Measurements from ENCODE around the gene ACTR8. TPM values are rescaled to one million over a fixed set of nuclear protein-coding genes. Genes with fewer than 3 reads are reported as not detected.

The ACTR8 gene
- polyA plus RNA-seq, 3 donors, result 41.8 to 46.7 (median 46.3) TPM

DNA sequence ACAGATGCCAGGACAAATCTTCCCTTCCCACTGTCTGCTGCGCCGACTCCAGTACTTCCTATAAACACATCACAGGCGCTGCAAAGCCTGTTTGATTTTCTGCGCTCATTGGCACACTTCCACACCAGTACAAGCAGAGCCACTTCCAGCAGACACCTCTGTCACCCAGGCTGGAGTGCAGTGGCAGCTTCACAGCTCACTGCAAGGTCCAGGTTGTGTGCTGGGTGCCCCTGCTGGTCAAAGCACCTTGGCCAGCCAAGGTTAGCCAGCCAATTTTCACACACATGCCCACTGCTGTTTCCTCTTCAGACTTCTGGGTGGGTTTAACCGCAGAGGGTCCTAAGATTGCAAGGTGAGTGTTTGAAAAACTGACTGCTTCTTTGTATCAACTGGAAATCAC lies 40.7 kb downstream of the ACTR8 start:
- no peak for DNase-seq

DNA sequence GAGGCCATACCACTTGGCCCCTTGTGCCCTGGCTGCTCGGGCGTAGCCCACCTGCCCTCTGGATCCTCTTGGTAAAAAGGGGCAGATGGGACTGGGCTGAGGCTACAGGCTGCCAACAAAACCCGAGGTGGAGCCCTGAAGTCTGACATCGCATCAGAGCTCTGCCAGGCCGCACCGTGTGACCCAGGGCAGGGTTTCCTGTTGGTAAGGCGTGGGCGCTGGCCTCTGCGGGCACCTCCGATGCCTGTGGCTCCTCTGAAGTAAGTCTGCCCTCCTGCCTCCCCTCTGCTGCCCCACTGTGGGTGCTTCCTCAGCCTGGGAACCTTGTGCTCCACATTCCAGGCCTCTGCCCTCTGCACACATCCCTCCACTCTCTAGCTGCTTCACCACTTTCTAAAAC lies 44.6 kb downstream of the ACTR8 start:
- no peak for DNase-seq

DNA sequence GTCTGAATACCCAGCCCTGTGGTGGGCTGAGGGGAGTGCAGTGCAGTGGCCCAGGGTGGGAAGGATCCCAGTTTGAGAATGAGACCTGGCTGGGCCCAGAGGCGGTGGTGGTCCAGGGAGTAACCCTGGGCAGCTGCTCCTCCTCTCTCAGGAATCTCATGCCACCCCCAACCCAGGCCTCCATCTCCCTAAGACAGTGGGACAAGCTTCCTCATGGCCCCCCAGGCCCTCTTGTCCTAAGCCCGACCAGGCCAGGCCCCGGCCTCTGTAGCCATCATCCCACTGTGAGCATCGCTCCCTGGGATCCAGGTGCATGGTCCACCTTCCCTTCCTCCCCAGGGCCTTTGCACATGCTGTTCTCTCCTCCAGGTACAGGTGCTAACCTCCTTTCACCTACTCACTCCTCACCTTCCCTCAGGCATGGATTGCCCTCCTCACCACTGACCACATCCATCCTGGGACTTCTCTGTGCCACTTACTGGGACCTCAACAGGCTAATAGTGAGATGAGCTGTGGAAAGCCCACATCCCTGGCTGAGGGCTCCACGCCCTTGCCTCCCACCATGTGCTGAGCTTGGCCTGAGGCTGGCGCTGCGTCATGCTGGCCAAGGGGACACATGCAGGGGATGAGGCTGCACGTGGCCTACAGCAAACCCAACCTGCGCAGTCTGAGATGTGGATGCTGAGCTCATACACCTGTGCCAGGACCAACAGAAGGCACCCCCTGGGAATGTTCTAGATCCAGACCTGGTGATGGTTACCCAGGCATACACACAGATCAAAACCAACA lies 45.7 kb downstream of the ACTR8 start:
- DNase-seq, result no peak

DNA sequence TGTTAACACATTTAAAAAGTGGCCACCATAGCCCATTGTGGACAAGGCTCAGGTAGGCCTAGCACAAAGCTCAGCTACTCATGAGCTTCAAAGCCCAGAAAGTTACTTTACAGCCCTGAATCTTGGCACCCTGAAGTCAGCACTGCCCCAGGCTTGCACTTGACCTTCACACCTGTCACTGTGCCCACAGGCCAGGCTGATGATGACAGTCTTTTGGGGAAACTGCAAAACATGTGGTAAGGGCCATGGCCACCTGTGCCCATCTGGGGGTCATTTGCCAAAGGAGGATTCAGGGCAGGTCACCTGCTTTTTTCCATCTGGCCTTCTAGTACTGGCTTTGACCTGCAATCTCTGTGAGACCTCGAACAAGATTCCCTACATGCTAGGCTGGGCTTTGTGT lies 46.7 kb downstream of the ACTR8 start:
- DNase-seq, result no peak

DNA sequence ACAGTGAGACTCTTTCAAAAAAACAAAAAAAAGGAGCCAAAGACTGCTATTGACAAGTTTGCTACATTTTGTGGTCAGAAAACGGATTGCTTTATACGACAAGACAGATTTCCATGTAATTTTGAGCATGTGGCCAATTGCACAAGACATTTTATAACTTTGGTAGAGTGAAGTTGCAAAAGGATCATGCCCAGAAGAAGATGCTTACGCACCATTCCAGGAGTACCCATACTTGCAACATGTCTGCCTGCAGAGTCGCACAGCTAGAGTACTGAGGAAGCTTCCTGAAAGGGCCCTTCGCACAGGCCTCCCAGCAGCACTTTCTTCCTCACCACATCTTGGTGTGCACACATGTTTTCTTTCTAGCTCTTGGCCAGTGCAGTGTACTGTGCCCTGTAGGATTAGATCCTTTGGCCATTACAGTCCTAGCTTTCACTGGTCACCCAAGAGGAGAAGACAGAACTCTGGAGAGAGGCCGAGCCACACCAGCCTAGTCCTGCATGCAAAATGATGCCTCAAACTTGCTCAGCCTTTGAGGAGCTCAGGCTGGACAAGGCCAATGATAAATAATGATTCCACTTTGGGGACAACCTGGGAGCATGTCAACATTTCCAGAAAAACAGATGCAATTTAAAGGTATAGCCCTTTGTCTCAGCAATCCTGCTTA lies 47.4 kb downstream of the ACTR8 start:
- no peak for DNase-seq

DNA sequence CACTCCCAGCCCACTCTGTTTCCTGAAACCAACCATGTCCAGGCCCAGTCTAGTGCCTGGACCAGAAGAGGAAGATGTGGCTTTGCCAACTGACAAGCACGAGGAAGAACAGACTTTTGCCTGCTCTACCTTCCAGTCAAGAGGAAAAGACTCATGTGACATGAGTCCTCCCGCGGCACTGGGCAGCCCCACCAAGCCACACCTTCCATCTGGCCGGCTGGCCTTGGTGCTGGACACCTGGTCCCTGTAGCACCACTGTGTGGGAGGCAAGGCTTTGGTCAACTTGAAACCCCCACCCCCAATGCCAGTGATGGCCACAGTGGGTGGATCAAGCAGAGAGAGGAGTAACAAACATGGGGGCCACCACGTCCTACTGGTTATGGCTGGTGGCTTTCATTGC lies 48.3 kb downstream of the ACTR8 start:
- no peak for DNase-seq

DNA sequence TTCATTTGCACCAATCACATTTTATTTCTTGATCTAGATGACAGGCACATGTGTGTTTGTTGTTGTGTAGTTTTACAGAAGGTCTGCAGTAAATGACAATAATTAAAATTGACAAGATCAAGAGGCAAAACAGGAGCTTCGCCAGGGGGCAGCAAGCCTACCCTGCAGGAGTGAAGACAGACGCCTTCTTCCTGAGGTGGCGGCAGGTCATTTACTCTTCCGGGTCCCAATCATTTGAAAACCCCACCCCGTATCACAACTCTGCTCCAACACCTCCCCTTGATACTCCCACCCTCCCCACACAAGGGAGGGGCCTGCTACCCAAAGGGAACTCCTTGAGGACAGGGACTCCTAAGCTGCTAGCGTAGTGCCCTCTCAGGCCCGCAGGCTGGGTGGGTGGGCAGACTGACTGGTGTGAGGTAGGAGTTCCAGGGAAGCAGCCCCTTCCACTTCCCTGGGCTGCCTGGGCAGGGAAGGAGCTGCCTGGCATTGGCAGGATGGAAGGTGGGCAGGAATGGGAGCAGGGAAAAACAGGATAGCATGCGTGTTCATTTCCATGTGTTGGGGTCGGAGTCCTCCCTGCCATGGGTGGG lies 48.8 kb downstream of the ACTR8 start:
- DNase-seq, result no peak

DNA sequence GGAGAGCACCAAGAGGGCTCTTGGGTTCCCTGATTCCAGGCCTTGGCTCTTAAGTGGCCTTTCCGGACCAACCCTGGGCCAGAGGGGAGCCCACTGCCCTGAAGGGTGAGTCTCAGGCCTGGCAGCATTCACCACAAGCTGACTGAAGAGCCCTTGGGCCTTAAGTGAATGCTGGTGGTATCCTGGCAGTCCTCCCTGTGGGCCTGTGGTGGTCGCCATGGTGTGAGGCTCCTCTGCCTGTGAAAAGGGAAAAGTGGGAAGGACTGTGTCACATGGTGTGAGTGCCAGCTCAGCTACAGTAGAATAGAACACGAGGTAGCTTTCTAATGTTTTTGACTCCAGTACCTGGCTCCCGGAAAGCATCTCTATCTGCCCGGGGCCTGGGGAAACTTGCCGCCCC lies 51.0 kb downstream of the ACTR8 start:
- no peak for DNase-seq

DNA sequence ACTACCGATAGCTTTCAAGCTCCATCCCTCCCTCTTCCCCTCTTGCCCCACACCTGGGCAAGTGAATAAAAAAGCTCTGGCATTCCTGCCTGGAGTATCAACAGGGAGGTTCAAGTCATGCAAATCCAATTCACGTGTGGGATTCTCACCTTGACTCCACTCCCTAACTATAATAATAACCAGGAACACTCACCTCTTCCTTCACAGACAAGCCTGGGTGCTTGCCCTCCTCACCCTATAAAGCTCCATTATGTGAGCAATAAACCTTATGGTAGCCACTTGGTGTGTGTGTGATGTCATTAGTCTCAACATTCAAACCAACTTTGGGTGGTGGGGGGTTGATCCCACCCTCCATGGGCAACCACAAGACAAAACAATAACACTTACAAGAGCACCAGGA lies 52.3 kb downstream of the ACTR8 start:
- DNase-seq, result no peak

DNA sequence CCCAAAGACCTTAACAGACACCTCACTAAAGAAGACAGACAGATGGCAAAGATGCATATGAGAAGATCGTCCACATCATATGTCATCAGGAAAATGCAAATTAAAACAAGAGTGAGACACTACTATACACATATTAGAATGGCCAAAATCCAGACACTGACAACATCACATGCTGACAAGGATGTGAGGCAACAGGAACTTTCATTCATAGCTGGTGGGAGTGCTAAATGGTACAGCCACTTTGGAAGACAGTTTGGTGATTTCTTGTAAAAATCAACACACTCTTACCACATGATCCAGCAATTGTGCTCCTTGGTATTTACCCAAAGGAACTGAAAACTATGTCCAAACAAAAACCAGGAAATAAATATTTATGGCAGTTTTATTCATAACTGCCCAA lies 53.4 kb downstream of the ACTR8 start:
- no peak for DNase-seq

DNA sequence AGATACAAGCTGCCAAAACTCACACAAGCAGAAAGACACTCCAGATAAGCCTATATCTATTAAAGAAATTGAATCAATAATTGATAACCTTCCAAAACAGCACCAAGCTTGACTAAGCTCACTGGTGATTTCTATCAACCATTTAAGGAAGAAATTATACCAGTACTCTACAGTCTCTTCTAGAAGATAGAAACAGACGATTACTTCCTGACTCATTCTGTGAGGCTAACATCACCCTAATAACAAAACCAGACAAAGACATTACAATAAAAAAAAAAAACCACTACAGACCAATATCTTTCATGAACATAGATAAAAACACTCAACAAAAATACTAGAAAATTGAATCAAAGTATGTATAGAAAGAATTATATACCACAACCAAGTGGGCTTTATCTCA lies 55.9 kb downstream of the ACTR8 start:
- DNase-seq, result no peak

DNA sequence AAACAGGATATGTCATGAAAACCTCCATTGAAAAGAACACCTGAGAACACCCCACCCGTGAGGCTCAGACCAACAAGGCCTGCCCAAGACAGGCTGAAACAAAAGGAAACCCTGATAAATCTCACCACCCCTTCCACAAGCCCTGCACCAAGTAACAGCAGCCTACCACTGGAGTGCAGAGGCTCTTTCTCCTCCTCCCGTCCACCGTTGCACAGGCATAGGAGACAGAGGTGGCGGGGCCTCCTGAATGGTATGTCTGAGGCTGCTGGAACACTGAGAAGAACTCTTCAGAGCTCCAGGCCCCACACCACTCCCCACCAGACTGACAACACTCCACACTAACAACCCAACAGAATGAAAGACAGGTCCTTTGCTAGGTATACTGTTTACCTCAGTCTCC lies 57.2 kb downstream of the ACTR8 start:
- no peak for DNase-seq

DNA sequence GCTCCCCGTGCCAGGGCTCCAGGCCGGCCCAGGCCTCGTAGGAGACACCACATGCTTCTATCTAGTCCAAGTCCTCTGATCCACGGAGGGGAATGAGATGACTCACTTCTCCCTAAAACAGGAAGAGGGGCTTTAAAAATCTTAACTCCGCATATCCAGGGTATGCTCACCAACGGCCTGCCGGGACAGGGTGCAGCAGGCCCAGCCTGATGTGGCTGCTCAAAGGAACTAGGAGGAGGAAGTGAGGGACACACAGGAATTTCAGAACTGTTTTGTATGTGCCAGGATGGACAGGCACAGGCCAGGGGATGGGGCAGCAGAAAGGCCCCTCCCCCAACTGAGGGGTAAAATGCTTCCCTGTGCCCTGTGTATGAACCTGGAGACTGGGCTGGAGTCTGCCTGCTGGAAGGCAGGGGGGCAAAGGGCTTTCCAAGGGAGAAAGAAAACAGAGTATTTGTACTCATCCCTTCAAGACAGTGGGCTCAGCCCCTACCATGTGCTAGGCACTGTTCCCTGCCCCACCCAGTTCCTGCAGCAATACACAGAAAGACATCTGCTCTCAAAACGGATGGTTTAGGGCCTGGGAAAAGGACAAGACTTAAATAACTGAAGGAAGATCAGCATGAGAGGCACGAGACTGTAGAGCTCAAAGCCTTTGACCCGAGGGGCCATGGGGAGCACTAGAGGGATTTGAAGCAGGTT lies 57.8 kb downstream of the ACTR8 start:
- no peak for DNase-seq

DNA sequence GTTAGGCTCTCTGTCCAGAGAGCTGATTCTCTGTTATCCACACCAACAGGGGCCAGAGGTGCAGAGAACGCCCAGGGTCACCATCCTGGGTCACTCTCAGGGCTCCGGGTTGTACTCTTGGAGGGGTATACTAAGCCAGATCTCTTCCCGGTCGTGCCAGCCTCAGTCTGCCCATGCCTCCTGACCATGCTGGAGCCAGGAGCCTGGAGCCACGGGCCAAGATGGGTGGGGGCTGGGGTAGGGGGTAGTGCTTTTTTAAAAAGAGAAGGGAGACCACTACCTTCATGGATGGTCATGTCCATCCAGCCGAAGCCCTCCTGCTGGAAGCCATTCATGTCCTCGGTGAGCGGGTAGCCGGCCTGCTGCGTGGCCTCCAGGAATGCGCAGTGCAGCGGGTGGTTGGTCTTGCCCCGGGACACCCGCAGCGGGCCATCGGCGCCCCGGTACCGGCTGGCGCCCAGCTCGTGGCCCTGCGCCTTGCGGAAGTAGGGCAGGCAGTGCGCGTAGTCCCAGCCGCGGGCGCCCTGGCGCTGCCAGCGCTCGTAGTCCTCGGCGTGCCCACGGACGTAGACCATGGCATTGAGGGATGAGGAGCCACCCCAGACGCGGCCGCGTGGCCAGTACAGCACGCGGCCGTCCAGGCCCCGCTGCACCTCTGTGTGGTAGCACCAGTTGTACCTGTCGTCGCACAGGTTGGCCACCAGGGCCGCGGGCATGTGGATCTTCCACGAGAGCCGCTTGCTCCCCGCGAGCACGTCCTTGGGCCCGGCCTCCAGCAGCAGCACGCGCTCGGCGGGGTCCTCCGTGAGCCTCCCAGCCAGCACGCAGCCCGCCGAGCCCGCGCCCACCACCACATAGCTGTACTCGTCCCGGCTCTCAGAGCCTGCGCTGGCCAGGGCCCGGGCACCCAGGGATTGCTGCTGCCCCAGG lies 58.7 kb downstream of the ACTR8 start:
- no peak for DNase-seq

DNA sequence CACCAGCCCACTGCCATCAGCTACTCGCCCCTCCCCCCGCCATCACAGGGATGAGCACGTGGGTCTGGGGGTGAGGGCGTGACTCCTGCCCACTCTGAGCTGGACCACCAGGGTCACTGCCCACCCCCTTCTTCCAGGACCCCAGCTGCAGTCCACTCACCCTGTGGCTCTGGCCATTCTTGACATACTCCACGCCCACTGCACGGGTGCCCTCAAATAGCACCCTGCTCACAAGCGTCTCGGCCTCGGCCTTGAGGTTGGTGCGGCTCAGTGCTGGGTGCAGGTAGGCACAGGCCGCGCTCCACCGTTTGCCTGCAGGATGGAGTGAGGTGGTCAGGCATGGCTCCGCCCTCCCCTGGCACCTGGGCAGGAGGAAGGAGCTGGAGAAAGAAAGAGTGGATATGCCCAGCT lies 59.6 kb downstream of the ACTR8 start:
- DNase-seq, result no peak

DNA sequence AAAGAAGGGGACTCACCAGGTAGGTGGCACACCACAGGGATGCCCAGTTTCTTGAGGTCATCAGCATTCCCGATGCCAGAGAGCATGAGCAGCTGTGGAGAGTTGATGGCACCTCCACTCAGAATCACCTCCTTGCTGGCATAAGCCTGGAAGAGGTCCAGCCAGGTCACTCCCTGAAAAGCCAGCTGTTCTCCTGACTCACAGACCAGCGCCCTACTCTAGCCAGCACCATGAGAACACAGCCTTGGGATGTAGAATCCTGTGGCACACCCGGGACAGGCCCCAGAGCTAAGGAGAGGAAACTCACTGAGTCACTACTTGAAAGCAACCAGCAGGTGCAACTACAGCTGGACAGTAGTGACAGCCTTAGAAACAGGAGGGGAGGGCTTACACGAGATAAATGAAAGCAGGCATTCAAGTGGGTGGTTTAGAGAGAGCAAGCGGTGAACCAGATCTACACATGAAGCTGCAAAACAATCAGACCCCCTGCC lies 60.3 kb downstream of the ACTR8 start:
- DNase-seq, result no peak

DNA sequence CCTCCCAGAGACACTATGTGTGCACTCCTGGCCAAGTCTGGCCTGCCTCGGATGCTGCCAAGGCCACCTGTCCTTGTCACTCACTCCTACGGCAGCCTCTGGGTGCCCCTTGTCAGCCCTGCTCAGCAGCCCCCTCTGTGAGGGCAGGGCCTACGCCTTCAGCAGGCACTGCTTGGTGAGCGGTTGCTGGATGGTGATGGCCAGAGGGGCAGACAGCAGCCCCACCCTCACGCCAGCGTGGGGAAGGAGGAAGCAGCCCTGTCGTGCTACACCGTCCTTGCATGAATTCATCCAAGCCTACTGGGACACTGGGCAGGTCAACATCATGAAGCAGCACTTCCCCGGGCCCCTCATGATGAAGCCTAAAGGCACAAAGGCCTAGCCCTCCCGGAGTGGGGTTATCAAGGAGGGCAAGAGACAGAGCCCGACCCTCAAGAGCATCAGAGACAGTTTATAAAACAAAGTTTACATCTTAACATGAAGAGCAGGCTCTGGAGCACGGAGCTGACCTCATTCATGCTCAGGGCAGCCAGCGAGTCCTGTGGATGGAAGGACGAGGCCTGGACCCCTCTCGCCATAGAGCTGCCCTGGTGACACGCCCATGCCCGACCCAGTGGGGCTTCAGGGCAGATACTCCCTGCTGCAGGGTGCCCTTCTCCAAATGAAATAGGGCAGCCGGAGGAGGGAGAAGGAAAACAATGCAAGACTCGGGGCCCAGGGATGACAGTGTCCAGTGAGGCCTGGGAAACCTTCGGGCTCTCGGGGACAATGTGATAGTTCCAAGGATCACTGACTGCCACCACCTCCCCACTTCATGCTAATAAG lies 61.0 kb downstream of the ACTR8 start:
- DNase-seq, result no peak

DNA sequence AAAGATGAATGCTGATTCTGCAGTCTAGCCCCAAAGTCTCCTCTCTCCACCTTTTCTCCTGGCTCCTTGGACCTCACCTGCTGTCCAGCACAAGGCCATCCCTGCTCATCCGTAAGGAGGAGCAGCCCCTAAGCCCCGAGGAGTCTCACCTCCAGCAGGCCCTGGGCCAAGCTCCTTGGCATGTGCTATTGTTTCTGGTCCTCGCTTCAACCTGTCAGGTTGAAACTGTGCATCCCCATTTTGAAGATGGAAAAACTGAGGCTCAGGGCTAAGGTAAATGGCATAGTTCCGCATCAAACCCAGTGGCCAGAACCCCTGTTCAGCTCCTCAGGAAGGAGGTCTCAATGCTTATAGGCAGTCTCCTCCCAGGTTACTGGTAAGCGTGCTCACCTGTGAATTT lies 61.9 kb downstream of the ACTR8 start:
- no peak for DNase-seq

DNA sequence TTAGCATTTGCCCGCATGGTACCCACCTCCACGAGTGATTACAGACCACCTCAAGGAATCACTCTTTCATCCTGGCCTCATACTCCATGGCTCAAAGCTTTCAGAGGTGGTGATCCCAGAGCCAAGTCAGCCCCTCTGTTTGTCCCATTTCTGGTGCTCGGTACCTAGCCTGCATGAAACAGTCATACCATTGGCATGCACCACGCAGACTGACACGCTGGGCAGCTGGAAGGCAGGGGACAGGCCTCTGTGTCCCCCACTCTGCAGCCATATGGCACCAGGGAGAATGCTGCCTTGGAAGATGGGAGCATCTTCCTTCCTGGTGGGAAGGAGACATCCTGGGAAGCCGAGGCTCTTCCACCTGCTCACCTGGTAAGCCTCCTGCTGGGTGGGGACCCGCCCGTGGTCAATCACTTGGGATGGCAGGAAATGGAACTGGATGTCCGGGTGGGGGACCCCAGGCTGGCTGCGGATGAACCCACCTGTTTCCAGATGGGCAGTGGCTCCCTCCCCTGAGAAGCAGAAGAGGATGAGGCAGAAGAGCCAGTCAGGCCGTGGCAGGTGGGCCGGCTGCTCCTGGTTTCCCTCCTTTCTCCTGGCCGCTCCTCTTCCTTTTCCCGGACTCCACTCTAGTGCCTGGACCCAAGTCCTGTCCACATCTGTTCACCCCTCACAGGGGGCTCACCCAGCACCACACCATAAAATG lies 62.6 kb downstream of the ACTR8 start:
- no peak for DNase-seq
